Colonic mucosa (tissue), 4 donors: ENCODE measurements around the gene LY6G6C. TPM values are rescaled to one million over a fixed set of nuclear protein-coding genes. Genes with fewer than 3 reads are reported as not detected.

Experiments
- DNase-seq: peaks from one replicate; pipeline ENCODE4 v3.0.0-alpha.2; 2020
- H3K27ac ChIP-seq: fragments of 200-600 bp; one replicate; pipeline ENCODE4 v1.8.0; 2021
- H3K27me3 ChIP-seq: fragments of 200-600 bp; one replicate; pipeline ENCODE4 v1.8.0; 2021
- H3K36me3 ChIP-seq: fragments of 200-600 bp; one replicate; pipeline ENCODE4 v1.8.0; 2021
- H3K4me1 ChIP-seq: fragments of 200-600 bp; one replicate; pipeline ENCODE4 v1.8.0; 2021; ENCODE audit warnings: mild to moderate bottlenecking
- H3K4me3 ChIP-seq: fragments of 200-600 bp; one replicate; pipeline ENCODE4 v1.8.0; 2021
- H3K9ac ChIP-seq, 2 donors: one replicate each; pipeline ENCODE4 v1.7.0; 2013; ENCODE audit warnings: control low read depth in 2 of 2, low read depth in 2 of 2, low read length in 2 of 2
- H3K9me3 ChIP-seq: fragments of 200-600 bp; one replicate; pipeline ENCODE4 v1.8.0; 2021
- intact Hi-C: fragments of 100-400 bp; cut with DNase I; formaldehyde crosslinking; loops from one replicate; pipeline ENCODE4 v1.14.1; 2022
- total RNA-seq, 2 donors: library from RNA; stranded (reverse); fragmentation: NEBNext Ultra II Directional in 1 of 2; extraction: Animal tissue kit (Norgen Biotek cat#: 25700) in 1 of 2; gene quantifications; one replicate each; pipeline ENCODE4 v1.2.1, GENCODE V29; 2021
- TF ChIP-seq, protein P1 (sequence below): fragments of 200-600 bp; IDR thresholded peaks from one replicate; pipeline ENCODE4 v1.8.0; 2022; ENCODE audit warnings: antibody characterized with exemption, mild to moderate bottlenecking
- donor health status: healthy.
- donor health status: DM: no; HTN: no; CAD: no.
- donor health status: DM: no; HTN: no; CAD: no.

Gene LY6G6C
- total RNA-seq, 2 donors from 2014 or later: 2.3 TPM; not detected in 1

DNA sequence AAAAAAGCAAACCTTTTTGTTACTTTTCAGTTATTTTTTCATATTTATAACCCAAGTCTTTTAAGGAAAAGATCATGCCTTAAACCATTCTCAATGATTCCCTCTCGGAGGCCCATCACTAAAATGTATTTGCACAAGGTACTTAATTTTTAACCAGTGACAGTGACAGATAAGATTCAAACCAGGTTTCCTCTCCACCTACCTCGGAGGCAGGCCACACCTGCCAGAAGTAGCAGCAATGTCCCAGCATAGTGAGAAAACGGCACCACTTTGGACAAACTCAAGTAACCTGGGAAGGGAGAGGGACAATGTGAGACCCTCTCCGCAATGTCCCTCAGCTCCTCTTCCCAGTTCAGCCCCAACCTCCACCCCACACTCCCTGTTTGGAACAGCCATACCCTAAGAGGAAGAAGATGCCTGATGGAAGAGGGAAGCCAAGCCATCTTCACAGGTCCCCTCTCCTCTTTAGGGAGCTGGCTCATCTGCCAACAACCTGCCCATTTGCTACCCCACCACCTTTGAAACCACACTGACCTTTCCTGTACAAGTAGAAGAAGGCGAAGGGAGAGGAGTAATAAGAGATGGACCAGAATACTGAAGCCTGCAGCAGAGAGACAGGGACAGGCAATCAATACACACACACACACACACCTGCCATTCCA lies 20.7 kb downstream of the LY6G6C start:
- peaks cover 12% of the 10 kb centered on the region for H3K4me1 ChIP-seq
- H3K9ac ChIP-seq: peak overlapping the region in 1 of 2 donors; percentile 99
- intact Hi-C loops: loop anchor here (5.0 kb wide), 1 partner anchor 36 kb away; the partner anchor contains the start of gene CLIC1
- no peak for DNase-seq
- no peaks in the 10 kb centered on the region for H3K36me3 ChIP-seq
- H3K27me3 ChIP-seq: no peaks in the 10 kb centered on the region
- H3K27ac ChIP-seq: no peak overlapping the region
- no peak overlapping the region for H3K4me3 ChIP-seq
- TF ChIP-seq, protein P1, sequence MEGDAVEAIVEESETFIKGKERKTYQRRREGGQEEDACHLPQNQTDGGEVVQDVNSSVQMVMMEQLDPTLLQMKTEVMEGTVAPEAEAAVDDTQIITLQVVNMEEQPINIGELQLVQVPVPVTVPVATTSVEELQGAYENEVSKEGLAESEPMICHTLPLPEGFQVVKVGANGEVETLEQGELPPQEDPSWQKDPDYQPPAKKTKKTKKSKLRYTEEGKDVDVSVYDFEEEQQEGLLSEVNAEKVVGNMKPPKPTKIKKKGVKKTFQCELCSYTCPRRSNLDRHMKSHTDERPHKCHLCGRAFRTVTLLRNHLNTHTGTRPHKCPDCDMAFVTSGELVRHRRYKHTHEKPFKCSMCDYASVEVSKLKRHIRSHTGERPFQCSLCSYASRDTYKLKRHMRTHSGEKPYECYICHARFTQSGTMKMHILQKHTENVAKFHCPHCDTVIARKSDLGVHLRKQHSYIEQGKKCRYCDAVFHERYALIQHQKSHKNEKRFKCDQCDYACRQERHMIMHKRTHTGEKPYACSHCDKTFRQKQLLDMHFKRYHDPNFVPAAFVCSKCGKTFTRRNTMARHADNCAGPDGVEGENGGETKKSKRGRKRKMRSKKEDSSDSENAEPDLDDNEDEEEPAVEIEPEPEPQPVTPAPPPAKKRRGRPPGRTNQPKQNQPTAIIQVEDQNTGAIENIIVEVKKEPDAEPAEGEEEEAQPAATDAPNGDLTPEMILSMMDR: no peak
- H3K9me3 ChIP-seq: no peaks in the 10 kb centered on the region

DNA sequence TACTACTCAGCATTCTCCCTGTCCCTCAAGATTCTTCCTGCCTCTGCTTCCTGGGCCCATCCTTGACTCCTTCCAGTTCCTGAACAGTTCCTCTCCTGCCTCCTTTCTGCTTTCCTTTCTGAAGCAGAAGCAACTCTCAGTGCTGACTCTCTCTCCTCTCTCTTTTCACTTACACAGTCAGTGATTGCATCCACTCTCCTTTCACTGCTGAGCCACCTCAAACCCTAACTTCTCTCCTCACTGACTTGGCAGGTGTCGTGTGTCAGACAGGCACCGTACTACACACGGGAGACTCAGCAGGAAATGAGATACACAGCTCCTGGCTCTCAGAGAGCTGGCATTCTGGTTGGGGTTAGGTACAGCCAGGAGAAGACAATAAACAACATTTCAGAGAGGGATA lies 24.0 kb downstream of the LY6G6C start:
- no peak overlapping the region for H3K27ac ChIP-seq
- H3K36me3 ChIP-seq: no peaks in the 10 kb centered on the region
- H3K9ac ChIP-seq: no peak overlapping the region
- H3K27me3 ChIP-seq: no peaks in the 10 kb centered on the region
- no peaks in the 10 kb centered on the region for H3K9me3 ChIP-seq
- DNase-seq: no peak
- peaks cover 12% of the 10 kb centered on the region for H3K4me1 ChIP-seq
- TF ChIP-seq, protein P1: no peak
- H3K4me3 ChIP-seq: no peak overlapping the region
- intact Hi-C loops: no loop called here

DNA sequence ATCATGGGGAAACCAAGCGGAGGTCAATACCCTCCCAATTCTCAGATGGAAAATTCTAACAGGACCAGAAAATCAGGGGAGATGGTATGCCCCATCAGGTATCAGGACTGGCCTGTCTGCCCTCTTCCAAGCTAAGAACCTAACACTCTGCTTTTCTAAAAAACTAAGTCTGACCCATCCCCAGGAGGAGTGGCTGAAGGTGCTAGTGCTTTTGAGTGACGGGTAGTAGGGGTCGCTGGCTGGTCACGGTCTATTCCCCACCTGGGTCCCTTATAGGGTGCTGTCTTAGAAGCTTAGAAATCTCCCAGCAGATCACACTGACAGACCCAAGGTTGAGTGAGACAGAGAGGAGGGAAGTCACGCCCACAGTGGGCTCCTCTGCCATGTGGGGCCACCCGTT lies 28.0 kb downstream of the LY6G6C start:
- no peak overlapping the region for H3K9ac ChIP-seq
- H3K36me3 ChIP-seq: peaks cover 5% of the 10 kb centered on the region
- intact Hi-C loops: no loop called here
- DNase-seq: no peak
- no peaks in the 10 kb centered on the region for H3K9me3 ChIP-seq
- H3K4me3 ChIP-seq: no peak overlapping the region
- H3K4me1 ChIP-seq: no peaks in the 10 kb centered on the region
- H3K27me3 ChIP-seq: no peaks in the 10 kb centered on the region
- TF ChIP-seq, protein P1: no peak
- no peak overlapping the region for H3K27ac ChIP-seq

DNA sequence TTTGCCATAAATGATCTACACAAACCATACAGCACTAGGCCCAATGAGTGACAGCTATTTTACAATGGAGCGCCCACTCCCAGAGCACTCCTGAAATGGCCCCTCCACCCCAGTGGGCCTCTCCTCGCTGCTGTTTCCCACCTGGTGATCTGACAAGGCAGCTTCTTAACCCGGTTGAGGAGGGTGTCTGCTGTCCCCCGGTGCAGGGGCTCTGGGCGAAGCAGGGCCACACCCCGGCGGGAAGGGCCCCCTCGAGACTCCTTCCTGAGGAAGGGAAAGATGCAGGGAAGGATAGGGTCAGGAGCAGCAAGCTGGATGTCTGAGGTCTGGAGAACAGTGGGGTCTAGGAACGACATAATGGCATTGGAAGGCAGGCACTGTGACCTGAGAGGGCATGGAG lies 28.7 kb downstream of the LY6G6C start:
- Histone ChIP-seq H3K36me3 (peaks cover 10% of the 10 kb centered on the region), H3K9me3 (no peaks in the 10 kb centered on the region)

DNA sequence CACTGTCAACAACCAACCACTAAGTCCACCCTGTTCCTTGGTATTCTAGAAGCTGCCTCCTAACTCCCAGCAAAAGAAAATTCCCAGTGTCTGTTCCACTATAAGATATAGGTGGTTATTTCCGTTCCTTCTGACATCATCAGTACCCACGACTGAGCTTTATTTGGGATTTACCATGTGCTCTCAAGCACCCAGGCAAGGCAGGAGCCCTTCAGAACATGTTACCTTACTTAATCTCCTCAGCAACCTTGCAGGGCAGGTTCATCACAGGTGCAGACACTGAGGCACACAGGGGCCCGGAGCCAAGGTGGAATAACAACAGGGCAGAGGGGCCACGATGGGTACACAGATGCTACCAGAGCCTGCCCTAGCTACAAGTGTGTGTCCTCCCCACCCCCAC lies 29.2 kb downstream of the LY6G6C start:
- Histone ChIP-seq H3K9me3 (no peaks in the 10 kb centered on the region), H3K4me3 (no peak overlapping the region), H3K27me3 (no peaks in the 10 kb centered on the region), H3K4me1 (no peaks in the 10 kb centered on the region), H3K9ac (no peak overlapping the region), H3K36me3 (peaks cover 10% of the 10 kb centered on the region), H3K27ac (no peak overlapping the region)
- no peak for DNase-seq
- TF ChIP-seq, protein P1: no peak
- intact Hi-C loops: no loop called here

More for the DNA sequence above, 28.7 kb downstream of the LY6G6C start:
- intact Hi-C loops: no loop called here
- H3K4me3 ChIP-seq: no peak overlapping the region
- H3K4me1 ChIP-seq: no peaks in the 10 kb centered on the region
- no peak overlapping the region for H3K27ac ChIP-seq
- TF ChIP-seq, protein P1: no peak
- no peak overlapping the region for H3K9ac ChIP-seq
- no peak for DNase-seq
- H3K27me3 ChIP-seq: no peaks in the 10 kb centered on the region
